A549 (cell line): ENCODE results near the gene DMC1.

Source experiments
- CHD4 ChIP-seq: fragments of 200-600 bp; sonication (generic); IDR thresholded peaks from 2 replicates; pipeline ENCODE4 v1.6.1; 2016; ENCODE audit warnings: antibody characterized with exemption, mild to moderate bottlenecking, borderline replicate concordance
- EP300 ChIP-seq, 2 experiments: fragments of >200 bp; sonication (Bioruptor Twin); formaldehyde crosslinking; IDR thresholded peaks; 2 replicates in 1 of 2; 3 replicates in 1 of 2; pipeline ENCODE4 v1.6.1; 2016 to 2017
- ESRRA ChIP-seq: fragments of 150-350 bp; IDR thresholded peaks from 2 replicates; pipeline ENCODE4 v1.6.1; 2014; ENCODE audit warnings: mild to moderate bottlenecking, low read length, borderline replicate concordance
- HMGXB4 ChIP-seq: fragments of 250-450 bp; sonication (Bioruptor Pico); IDR thresholded peaks from 2 replicates; pipeline ENCODE4 v1.5.0; 2021; ENCODE audit warnings: mild to moderate bottlenecking, moderate library complexity, borderline replicate concordance
- JUNB ChIP-seq: fragments of >200 bp; sonication (Bioruptor Twin); formaldehyde crosslinking; IDR thresholded peaks from 2 replicates; pipeline ENCODE4 v1.6.1; 2016
- MAFK ChIP-seq: fragments of 450-650 bp; IDR thresholded peaks from 2 replicates; pipeline ENCODE4 v1.6.1; 2014; ENCODE audit not compliant: partially characterized antibody
- MAX ChIP-seq: IDR thresholded peaks from 2 replicates; pipeline ENCODE4 v1.6.1; 2012
- MAZ ChIP-seq: fragments of 150-350 bp; IDR thresholded peaks from 2 replicates; pipeline ENCODE4 v1.6.1; 2014; ENCODE audit warnings: antibody characterized with exemption, low read depth, low read length, borderline replicate concordance
- POLR2A ChIP-seq: IDR thresholded peaks from 2 replicates; pipeline ENCODE4 v1.6.1; 2012; ENCODE audit warnings: mild to moderate bottlenecking, low read length
- RAD21 ChIP-seq, 2 experiments: fragments of >200 bp in 1 of 2; sonication (Bioruptor Twin) in 1 of 2; formaldehyde crosslinking in 1 of 2; IDR thresholded peaks in 1 of 2; conservative IDR thresholded peaks in 1 of 2; 2 replicates in 1 of 2; 3 replicates in 1 of 2; pipeline ENCODE4 v1.6.1; 2012 to 2018; ENCODE audit warnings: inconsistent platforms in 1 of 2
- TF ChIP-seq, protein P1 (sequence below): IDR thresholded peaks from 2 replicates; pipeline ENCODE4 v1.6.1; 2012
- TF ChIP-seq, protein P2 (sequence below): fragments of >200 bp; sonication (Bioruptor Twin); formaldehyde crosslinking; IDR thresholded peaks from 3 replicates; pipeline ENCODE4 v1.5.1; 2016

DNA sequence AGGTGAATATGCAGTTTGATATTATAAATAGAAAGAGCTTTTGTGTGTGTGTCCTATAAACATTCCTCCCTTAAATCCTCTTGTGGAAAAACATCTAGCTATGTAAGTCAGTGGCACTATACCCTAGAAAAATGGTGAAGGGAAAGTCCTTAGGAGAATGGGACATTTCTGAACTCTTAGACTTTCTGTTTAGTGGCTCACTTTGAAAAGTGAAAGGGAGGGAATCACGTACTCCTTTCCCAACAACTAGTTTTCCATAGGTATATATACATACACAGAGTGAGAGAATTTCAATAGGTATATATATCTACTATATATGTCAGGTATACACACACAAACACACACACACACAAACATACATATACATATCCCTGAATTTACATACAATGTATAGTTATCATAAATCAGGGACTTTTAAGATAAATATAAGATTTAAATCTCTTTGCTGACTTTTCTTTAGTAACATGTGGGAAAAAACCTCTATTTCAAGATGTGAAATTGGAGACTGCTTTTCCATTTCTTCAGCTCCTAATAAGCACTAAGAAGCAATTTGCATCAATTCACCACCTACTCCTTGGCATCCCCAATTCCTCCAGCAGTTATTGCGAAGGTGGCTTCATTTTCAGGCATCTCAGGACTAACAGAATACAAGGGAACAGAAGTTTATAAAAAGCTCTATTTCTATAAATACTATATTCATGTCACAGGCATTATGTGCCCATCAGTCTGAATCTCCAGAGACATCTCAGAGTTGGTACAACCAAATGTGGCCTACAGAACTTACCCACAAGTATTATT is 50.3 kb downstream of the DMC1 start:
- TF ChIP-seq, protein P1, sequence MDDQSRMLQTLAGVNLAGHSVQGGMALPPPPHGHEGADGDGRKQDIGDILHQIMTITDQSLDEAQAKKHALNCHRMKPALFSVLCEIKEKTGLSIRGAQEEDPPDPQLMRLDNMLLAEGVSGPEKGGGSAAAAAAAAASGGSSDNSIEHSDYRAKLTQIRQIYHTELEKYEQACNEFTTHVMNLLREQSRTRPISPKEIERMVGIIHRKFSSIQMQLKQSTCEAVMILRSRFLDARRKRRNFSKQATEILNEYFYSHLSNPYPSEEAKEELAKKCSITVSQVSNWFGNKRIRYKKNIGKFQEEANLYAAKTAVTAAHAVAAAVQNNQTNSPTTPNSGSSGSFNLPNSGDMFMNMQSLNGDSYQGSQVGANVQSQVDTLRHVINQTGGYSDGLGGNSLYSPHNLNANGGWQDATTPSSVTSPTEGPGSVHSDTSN, result no peak
- TF ChIP-seq MAX, result no peak
- no peak for TF ChIP-seq CHD4
- TF ChIP-seq, protein P2, sequence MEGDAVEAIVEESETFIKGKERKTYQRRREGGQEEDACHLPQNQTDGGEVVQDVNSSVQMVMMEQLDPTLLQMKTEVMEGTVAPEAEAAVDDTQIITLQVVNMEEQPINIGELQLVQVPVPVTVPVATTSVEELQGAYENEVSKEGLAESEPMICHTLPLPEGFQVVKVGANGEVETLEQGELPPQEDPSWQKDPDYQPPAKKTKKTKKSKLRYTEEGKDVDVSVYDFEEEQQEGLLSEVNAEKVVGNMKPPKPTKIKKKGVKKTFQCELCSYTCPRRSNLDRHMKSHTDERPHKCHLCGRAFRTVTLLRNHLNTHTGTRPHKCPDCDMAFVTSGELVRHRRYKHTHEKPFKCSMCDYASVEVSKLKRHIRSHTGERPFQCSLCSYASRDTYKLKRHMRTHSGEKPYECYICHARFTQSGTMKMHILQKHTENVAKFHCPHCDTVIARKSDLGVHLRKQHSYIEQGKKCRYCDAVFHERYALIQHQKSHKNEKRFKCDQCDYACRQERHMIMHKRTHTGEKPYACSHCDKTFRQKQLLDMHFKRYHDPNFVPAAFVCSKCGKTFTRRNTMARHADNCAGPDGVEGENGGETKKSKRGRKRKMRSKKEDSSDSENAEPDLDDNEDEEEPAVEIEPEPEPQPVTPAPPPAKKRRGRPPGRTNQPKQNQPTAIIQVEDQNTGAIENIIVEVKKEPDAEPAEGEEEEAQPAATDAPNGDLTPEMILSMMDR, result no peak
- TF ChIP-seq POLR2A, result no peak
- no peak for TF ChIP-seq EP300 (IDR thresholded peaks at IDR 0.05)
- TF ChIP-seq MAFK, result no peak
- no peak for TF ChIP-seq RAD21 (conservative IDR thresholded peaks at IDR 0.05 in 1 of 2, IDR thresholded peaks at IDR 0.05 in 1 of 2)
- no peak for TF ChIP-seq MAZ
- TF ChIP-seq HMGXB4 (CRISPR knock-in tag), result no peak
- TF ChIP-seq ESRRA, result no peak
- no peak for TF ChIP-seq JUNB
